ENCODE results near the gene NUDT14. TPM values are rescaled to one million over a fixed set of nuclear protein-coding genes. Genes with fewer than 3 reads are reported as not detected.

Gene NUDT14
- total and polyA plus RNA-seq, 2 of the 4 experiments (the other 2 are of a cell fraction) = 5.6 to 9.3 TPM

DNA sequence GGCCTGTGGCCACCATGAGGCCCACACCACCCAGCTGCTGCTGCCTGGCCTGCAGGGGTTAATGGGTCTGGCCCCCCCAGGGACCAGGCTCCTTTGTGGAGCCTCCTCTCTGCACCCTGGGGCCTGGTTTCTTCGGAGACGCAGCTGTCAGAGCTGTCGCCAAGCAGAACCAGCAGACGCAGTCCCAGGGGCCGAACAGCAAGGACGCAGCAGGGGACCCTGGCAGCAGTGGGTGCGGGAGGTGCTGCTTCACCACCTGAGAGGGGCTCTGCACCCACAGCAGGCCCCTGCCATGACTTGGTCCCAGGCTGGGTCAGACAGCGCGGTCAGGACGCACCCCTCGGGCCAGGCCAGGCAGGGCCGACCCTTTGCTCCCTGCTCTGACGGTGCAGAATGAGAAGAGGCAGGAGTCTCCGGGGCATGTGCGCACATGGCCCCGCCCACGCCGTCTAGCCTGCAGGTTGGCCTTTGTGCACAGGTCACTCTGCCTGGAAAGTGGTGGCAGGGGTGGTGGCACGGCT, 43.0 kb downstream of the NUDT14 start:
- Histone ChIP-seq H2AK9ac (replicated peaks; ENCODE audit: low read depth, low read length, poor library complexity) (peak overlapping the region; percentile 1), H3K23ac (ENCODE audit: low read depth, low read length) (no peak overlapping the region), H3K4me1 (ENCODE audit: control insufficient read depth, insufficient read depth, low read length) (no peaks in the 10 kb centered on the region), H2BK20ac (ENCODE audit: low read depth, low read length) (no peak overlapping the region), H2BK5ac (ENCODE audit: low read depth, low read length, poor library complexity, severe bottlenecking) (no peak overlapping the region), H4K91ac (ENCODE audit: insufficient read depth, low read depth, low read length) (no peak overlapping the region), H2BK15ac (ENCODE audit: low read depth, low read length) (no peak overlapping the region), H2AK5ac (ENCODE audit: low read depth, low read length) (no peak overlapping the region), H3K4ac (ENCODE audit: low read depth, low read length) (no peak overlapping the region), H3K4me2 (ENCODE audit: low read depth, low read length) (no peak overlapping the region), H3K27me3 (ENCODE audit: control insufficient read depth, insufficient read depth, low read length) (peaks cover 6% of the 10 kb centered on the region), H4K20me1 (ENCODE audit: insufficient read depth, low read length) (no peaks in the 10 kb centered on the region), H3K9ac (ENCODE audit: low read depth, low read length) (no peak overlapping the region), H3K27ac (ENCODE audit: insufficient read depth, low read length) (no peak overlapping the region), H3K56ac (ENCODE audit: extremely low read depth, insufficient read depth, low read length) (no peak overlapping the region), H2BK120ac (ENCODE audit: low read depth, low read length) (no peak overlapping the region), H4K5ac (ENCODE audit: low read depth, low read length) (no peak overlapping the region), H3K14ac (replicated peaks; ENCODE audit: low read depth, low read length) (no peak overlapping the region), H3K9me3 (ENCODE audit: control insufficient read depth, insufficient read depth, low read length) (peaks cover 14% of the 10 kb centered on the region), H4K8ac (ENCODE audit: low read depth in 2 of 2, low read length in 2 of 2) (no peak overlapping the region), H3K4me3 (ENCODE audit: insufficient read depth, low read depth, low read length) (no peak overlapping the region), H2AFZ (replicated peaks; ENCODE audit: low read length, poor library complexity) (no peak overlapping the region), H3K18ac (ENCODE audit: low read depth, low read length) (no peak overlapping the region), H3K36me3 (ENCODE audit: control insufficient read depth, insufficient read depth, low read length) (no peaks in the 10 kb centered on the region), H3K9me1 (ENCODE audit: insufficient read depth, low read length) (no peaks in the 10 kb centered on the region), H3K79me1 (ENCODE audit: low read depth in 1 of 2, low read length in 2 of 2) (no peaks in the 10 kb centered on the region)
- ATAC-seq (ENCODE audit: low read depth) (no peak), DNase-seq (no peak)
- POLR2A ChIA-PET (ENCODE audit: unreplicated experiment) = no interaction called here
- BruUV-seq (replicated peaks) = no TSS peak
- in situ Hi-C loops (cut with MboI; ENCODE audit: low sequenced_read_pairs) (no loop called here), dilution Hi-C loops (cut with HindIII; ENCODE audit: low sequenced_read_pairs, unreplicated experiment) (no loop called here), intact Hi-C loops (cut with micrococcal nuclease) (no loop called here)
- 89% methylated on average over 7 of the region's 19 CpGs; no CpG with 5 or more reads in 1 of the 2 experiments for WGBS, 2 experiments (ENCODE audit: extremely low coverage in 2 of 2, insufficient read length in 1 of 2)
- TF ChIP-seq, protein P1, sequence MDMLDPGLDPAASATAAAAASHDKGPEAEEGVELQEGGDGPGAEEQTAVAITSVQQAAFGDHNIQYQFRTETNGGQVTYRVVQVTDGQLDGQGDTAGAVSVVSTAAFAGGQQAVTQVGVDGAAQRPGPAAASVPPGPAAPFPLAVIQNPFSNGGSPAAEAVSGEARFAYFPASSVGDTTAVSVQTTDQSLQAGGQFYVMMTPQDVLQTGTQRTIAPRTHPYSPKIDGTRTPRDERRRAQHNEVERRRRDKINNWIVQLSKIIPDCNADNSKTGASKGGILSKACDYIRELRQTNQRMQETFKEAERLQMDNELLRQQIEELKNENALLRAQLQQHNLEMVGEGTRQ (IDR thresholded peaks at IDR 0.05; ENCODE audit: low read depth, low read length) = no peak
- no peak for TF ChIP-seq FOS (IDR thresholded peaks at IDR 0.05; ENCODE audit: low read depth, low read length)
- TF ChIP-seq NFE2L2 (IDR thresholded peaks at IDR 0.05; ENCODE audit: low read depth, low read length) = no peak
- TF ChIP-seq POLR2A (IDR thresholded peaks at IDR 0.05; ENCODE audit: low read depth, low read length) = no peak
- no peak for TF ChIP-seq MAZ (IDR thresholded peaks at IDR 0.05; ENCODE audit: borderline replicate concordance, low read depth, low read length)
- TF ChIP-seq RAD21 (IDR thresholded peaks at IDR 0.05; ENCODE audit: low read length) = no peak
- TF ChIP-seq MAFK (IDR thresholded peaks at IDR 0.05; ENCODE audit: low read depth, low read length) = no peak
- CTCF ChIA-PET = no interaction called here
